GM12891 (cell line): Measurements from ENCODE around the gene L3MBTL3.

ENCODE experiments used
- POLR2A ChIP-seq: IDR thresholded peaks from 2 replicates; pipeline ENCODE4 v1.6.1; 2011; ENCODE audit warnings: low read depth, low read length, control low read depth
- POLR2AphosphoS5 ChIP-seq: IDR thresholded peaks from 2 replicates; pipeline ENCODE4 v1.6.1; 2011; ENCODE audit warnings: low read depth, low read length, control low read depth
- POU2F2 ChIP-seq: IDR thresholded peaks from 2 replicates; pipeline ENCODE4 v1.6.1; 2011; ENCODE audit warnings: low read depth, mild to moderate bottlenecking, control low read depth, low read length, moderate library complexity
- SPI1 ChIP-seq: IDR thresholded peaks from 2 replicates; pipeline ENCODE4 v1.6.1; 2011; ENCODE audit warnings: low read depth, low read length, control low read depth
- TAF1 ChIP-seq: IDR thresholded peaks from 2 replicates; pipeline ENCODE4 v1.6.1; 2011; ENCODE audit warnings: low read depth, low read length, control low read depth

DNA sequence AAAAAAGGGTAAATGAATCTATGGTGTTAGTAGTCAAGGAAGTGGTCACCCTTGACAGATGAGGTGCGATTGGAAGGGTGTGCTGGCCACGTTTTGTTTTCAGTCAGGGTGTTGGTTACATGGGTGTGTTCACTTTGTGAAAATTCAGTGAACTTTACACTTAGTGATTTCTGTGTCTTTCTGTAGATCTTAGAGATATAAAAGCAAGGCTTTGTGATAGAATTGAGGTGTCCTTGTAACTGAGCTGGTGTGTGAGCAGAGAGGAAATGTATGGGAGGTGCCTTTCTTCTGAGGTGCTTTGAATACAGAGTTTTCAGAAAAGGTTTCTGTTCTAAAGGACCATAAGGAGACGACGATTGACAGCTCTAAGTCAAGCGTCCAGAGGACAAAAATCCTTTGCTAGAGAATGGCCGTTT lies 113.9 kb downstream of the L3MBTL3 start:
- TF ChIP-seq TAF1 (no peak), POLR2A (no peak), POLR2AphosphoS5 (no peak), SPI1 (no peak), POU2F2 (no peak)
